Astrocyte of the spinal cord (primary cell): Measurements from ENCODE around the gene UHRF1.
"Not testable (repeated sequence)": the region's sequence is repeated elsewhere in the genome, so short reads cannot be mapped to it uniquely, and the experiment has no call there.

ENCODE experiments used
- DNase-seq: peaks from one replicate; pipeline ENCODE4 v3.0.0; 2011; ENCODE audit warnings: low read depth, low spot score
- H3K4me3 ChIP-seq: 2 replicates; pipeline ENCODE4 v1.5.1; 2011; ENCODE audit warnings: low read depth, mild to moderate bottlenecking, low read length, moderate library complexity
- CTCF ChIP-seq: IDR thresholded peaks from 2 replicates; pipeline ENCODE4 v1.5.1; 2012; ENCODE audit warnings: low read depth, mild to moderate bottlenecking, low read length, inconsistent platforms
- in situ Hi-C: cut with HindIII; loops from 2 replicates; pipeline ENCODE4 v1.10.0; 2017; ENCODE audit warnings: low sequenced_read_pairs

UHRF1 gene

GRCh38 chr19:4923276-4923747 is 14.0 kb downstream of the UHRF1 start:
- in situ Hi-C loops, result no loop called here
- no peak overlapping the region for H3K4me3 ChIP-seq
- no peak for TF ChIP-seq CTCF
- no peak for DNase-seq

DNA sequence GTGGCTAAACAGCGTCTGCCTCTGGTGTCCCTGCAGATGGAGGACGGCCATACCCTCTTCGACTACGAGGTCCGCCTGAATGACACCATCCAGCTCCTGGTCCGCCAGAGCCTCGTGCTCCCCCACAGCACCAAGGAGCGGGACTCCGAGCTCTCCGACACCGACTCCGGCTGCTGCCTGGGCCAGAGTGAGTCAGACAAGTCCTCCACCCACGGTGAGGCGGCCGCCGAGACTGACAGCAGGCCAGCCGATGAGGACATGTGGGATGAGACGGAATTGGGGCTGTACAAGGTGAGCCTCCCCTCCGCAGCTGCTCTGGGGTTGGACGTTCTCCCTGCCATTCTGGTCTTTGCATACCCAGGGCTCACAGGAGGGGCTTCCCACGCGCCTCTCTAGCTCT is 19.9 kb downstream of the UHRF1 start:
- in situ Hi-C loops, result no loop called here
- TF ChIP-seq CTCF, result no peak
- no peak overlapping the region for H3K4me3 ChIP-seq
- DNase-seq, result peak; percentile 55

- in situ Hi-C loops, result no loop called here
- no peak overlapping the region for H3K4me3 ChIP-seq
- peak; percentile 91 for DNase-seq
- TF ChIP-seq CTCF, result no peak
Measured at GRCh38 chr19:4930664-4931063, 21.4 kb downstream of the UHRF1 start.

DNA sequence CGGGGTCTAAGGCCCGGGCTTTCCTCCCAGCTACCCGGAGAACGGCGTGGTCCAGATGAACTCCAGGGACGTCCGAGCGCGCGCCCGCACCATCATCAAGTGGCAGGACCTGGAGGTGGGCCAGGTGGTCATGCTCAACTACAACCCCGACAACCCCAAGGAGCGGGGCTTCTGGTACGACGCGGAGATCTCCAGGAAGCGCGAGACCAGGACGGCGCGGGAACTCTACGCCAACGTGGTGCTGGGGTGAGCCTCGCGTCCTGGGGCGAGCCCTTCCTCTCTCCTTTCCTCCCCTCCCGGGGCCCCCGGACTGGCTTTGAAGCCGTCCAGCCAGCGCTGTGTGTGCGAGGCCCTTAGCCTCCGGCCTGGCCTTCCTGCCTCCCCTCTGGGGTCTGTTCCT is 23.4 kb downstream of the UHRF1 start:
- DNase-seq, result no peak
- H3K4me3 ChIP-seq, result no peak overlapping the region
- in situ Hi-C loops, result no loop called here
- TF ChIP-seq CTCF, result no peak

DNA sequence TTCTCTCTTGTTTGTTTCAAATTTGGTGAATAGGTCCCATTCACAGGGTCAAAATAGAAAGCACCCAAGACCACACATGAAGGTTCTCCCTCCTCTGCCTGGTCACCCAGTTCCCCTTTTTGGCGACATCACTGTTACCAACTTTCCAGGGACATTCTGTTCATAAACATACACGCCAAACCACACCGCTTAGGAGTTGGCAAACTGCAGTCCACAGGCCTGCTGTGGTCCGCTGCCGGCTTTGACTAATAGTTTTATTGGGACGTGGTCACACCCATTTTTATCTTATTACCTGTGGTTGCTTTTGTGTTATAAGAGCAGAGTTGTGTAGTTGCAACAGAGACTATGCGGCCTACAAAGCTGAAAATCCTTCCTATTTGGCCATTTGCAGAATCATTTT is 24.2 kb downstream of the UHRF1 start:
- peak; percentile 58 for DNase-seq
- no peak for TF ChIP-seq CTCF
- H3K4me3 ChIP-seq, result no peak overlapping the region
- in situ Hi-C loops, result no loop called here

GRCh38 chr19:4935444-4935843 is 26.1 kb downstream of the UHRF1 start:
- H3K4me3 ChIP-seq, result no peak overlapping the region
- in situ Hi-C loops, result no loop called here
- TF ChIP-seq CTCF, result no peak
- no peak for DNase-seq

DNA sequence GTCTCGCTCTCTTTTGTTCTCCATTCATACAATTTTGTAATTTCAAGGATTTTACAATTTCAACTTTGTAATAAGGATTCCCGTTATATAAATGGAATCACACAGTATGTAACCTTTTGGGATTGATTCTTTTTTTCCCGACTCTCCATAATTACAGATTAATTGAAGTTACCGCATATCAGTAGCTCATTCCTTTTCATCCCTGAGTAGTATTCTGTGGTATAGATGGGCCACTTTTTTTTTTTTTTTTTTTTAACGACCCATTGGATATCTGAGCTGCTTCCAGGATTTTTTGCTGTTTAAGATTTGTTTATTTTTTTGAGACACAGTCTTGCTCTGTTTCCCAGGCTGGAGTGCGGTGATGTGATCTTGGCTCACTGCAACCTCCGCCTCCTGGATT is 27.8 kb downstream of the UHRF1 start:
- TF ChIP-seq CTCF, result no peak
- in situ Hi-C loops, result no loop called here
- DNase-seq, result no peak
- no peak overlapping the region for H3K4me3 ChIP-seq

- DNase-seq, H3K4me3 ChIP-seq, in situ Hi-C loops: not testable (repeated sequence)
Measured at GRCh38 chr19:4938461-4938860, 29.2 kb downstream of the UHRF1 start.
